Activated CD4-positive, alpha-beta memory T cell treated with anti-CD3 and anti-CD28 coated beads, Interleukin-2, amount 10 ng/mL, durations not matched to agents 7 days and 5 days (primary cell): ENCODE results near the gene JADE3. TPM values are rescaled to one million over a fixed set of nuclear protein-coding genes. Genes with fewer than 3 reads are reported as not detected.

Experiments used
- total RNA-seq, 2 experiments: library from RNA; stranded (reverse); gene quantifications; one replicate each; pipeline ENCODE4 v1.2.3, GENCODE V29; 2021

JADE3 gene
- total RNA-seq, 2 experiments from 2014 or later, result 1.5 to 2.2 TPM

Other genes with a start within 250 kb of the JADE3 start
- 10 to 100 TPM; 10.8 to 12.0 TPM for gene SLC9A7, start 153.3 kb upstream of the JADE3 start, total RNA-seq
- 10 to 100 TPM in 1 of 2 experiments, 1 to 10 TPM in 1; 9.8 to 10.8 TPM for gene RP2, start 75.4 kb upstream of the JADE3 start, total RNA-seq
- gene RGN, start 166.0 kb downstream of the JADE3 start, total RNA-seq, result not detected
- 10 to 100 TPM; 89.0 to 89.8 TPM for gene NDUFB11, start 232.3 kb downstream of the JADE3 start, total RNA-seq
- gene RBM10, start 232.8 kb downstream of the JADE3 start, total RNA-seq, result 10 to 100 TPM; 55.3 to 57.0 TPM